ENCODE results near the gene GATAD1.
"Not testable (repeated sequence)": the region's sequence is repeated elsewhere in the genome, so short reads cannot be mapped to it uniquely, and the experiment has no call there.

GATAD1 gene

GRCh38 chr7:92436612-92437445, 10.5 kb upstream of the GATAD1 start:
- no peak for DNase-seq (ENCODE audit: low read depth)

GRCh38 chr7:92437956-92438491, 9.3 kb upstream of the GATAD1 start:
- no peak for DNase-seq (ENCODE audit: low read depth)

DNA sequence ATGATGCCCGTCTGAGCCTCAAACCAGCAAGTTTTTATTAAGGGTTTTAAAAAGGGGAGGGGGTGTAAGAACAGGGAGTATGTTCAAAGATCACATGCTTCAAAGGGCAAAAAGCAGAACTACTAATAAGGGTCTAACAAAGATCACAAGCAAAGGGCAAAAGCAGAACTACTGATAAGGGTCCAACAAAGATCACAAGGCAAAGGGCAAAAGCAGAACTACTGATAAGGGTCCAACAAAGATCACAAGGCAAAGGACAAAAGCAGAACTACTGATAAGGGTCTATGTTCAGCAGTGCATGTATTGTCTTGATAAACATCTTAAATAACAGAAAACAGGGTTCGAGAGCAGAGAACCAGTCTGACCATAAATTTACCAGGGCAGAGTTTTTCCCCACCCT, 4.6 kb upstream of the GATAD1 start:
- not testable (repeated sequence) for DNase-seq (ENCODE audit: low read depth)

- DNase-seq (ENCODE audit: low read depth), result no peak
These were observed 375 bp upstream of the GATAD1 start for GRCh38 chr7:92446869-92447344.

- DNase-seq (ENCODE audit: low read depth), result peak; percentile 35
These were observed 994 bp downstream of the GATAD1 start for GRCh38 chr7:92448205-92448747.

DNA sequence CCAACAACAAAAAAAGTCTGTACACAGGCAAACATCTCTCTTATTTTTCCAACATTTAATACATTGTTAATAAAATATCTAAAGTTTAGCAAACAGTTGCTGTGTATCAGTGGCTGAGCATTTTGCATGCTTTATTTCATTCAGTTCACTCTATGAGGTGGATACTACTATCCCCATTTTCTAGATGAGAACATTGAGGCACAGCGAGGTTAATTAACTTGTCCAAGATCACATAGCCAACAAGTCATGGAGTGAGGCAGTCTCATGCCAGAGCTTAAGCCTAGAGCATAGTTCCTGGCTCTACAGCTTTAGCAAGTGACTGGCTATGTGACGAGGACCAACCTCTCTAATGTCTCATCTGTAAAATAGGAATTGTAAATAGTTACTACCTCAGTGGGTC, 4.4 kb downstream of the GATAD1 start:
- no peak for DNase-seq (ENCODE audit: low read depth)

- no peak for DNase-seq (ENCODE audit: low read depth)
These were observed 9.0 kb downstream of the GATAD1 start for GRCh38 chr7:92456236-92456635.

- no peak for DNase-seq (ENCODE audit: low read depth)
These were observed 12.8 kb downstream of the GATAD1 start for GRCh38 chr7:92460109-92460508.

- DNase-seq (ENCODE audit: low read depth), result no peak
These were observed 13.2 kb downstream of the GATAD1 start for GRCh38 chr7:92460510-92460909.

GRCh38 chr7:92461027-92462003, 14.0 kb downstream of the GATAD1 start:
- peak; percentile 5 for DNase-seq (ENCODE audit: low read depth)

DNA sequence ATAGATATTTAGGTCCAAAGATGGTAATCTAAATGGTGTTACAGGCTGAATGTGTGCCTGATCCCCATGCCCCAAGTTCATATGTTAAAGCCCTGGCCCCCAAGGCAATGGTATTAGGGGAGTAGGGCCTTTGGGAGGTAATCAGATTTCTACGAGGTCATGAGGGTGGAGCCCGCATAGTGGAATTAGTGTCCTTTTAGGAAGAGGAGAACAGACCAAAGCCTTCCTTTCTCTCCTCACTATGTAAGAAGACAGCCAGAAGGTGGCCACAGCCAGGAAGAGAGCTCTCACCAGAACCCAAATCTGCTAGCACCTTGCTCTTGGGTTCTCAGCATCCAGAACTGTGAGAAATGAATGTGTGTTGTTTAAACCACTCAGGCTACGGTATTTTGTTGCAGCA, 15.3 kb downstream of the GATAD1 start:
- no peak for DNase-seq (ENCODE audit: low read depth)

GRCh38 chr7:92464515-92464914, 17.2 kb downstream of the GATAD1 start:
- DNase-seq (ENCODE audit: low read depth), result no peak

DNA sequence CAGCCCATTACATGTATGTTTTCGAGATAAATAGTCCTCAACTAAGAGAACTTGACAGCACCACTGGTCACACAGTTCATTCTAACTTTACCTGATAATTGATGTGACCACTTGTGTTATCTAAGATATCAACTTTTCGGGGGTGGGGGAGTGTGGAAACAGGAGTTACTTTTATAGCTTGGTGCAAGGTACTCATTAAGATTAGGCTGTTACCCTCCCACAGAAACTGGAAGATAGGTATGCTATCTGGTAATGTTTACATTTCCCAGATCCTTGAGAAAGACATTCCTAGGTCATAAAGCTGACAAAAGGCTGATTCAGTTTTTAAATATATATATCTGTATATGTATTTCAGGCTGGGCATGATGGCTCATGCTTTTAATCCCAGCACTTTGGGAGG, 19.4 kb downstream of the GATAD1 start:
- no peak for DNase-seq (ENCODE audit: low read depth)

DNA sequence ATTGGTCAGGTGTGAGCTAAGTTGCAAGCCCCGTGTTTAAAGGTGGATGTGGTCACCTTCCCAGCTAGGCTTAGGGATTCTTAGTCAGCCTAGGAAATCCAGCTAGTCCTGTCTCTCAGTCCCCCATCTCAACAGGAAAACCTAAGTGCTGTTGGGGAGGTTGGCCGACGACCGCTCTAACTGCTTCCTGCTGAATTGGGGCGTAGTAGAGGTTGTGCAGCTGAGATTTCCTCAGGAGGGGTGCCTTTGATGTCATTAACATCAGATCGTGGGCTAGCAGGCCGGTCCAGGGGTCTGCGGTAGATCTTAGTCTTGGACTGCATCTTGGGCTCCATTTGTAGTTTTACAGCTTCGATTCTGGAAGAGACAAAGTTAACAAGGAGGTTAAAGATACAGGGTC, 21.3 kb downstream of the GATAD1 start:
- not testable (repeated sequence) for DNase-seq (ENCODE audit: low read depth)

- not testable (repeated sequence) for DNase-seq (ENCODE audit: low read depth)
These were observed 26.7 kb downstream of the GATAD1 start for GRCh38 chr7:92473989-92474388.

DNA sequence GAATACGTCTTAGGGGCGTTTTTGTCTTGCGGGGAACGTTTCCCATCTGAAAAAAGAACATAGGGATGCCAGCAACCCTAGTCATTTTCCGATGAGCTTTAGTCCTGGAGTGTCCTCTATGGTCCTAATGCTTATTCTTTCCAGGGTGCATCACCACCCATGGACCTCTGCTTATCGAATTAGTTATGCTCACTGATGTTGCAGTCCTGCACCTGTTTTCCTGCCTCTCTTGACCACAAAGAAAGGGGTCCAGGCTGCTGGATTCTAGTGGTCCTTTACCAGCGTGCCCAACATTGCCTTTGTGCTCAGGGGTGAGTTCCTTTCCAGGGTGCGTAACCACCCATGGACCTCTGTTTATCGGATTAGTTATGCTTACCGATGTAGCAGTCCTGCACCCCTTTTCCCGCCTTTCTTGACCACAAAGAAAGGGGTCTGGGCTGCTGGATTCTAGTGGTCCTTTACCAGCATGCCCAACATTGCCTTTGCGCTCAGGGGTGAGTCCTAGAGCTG, 28.0 kb downstream of the GATAD1 start:
- not testable (repeated sequence) for DNase-seq (ENCODE audit: low read depth)

GRCh38 chr7:92475851-92476590, 28.7 kb downstream of the GATAD1 start:
- not testable (repeated sequence) for DNase-seq (ENCODE audit: low read depth)

DNA sequence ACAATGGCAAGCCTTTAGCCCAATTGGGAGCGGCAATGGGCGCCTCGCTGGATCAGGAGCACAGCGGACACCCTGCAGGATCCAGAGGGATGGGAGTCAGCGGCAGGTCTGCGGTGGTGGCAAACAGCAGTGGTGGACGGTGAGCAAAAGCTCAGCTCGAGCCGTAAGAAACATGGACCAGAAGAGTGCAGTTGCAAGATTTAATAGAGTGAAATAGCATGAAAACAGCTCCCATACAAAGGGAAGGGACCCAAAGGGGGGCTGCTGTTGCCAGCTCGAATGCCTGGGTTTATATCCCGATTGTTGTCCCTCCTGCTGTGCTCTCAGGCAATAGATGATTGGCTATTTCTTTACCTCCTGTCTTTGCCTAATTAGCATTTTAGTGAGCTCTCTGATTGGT, 30.4 kb downstream of the GATAD1 start, which contains the start of gene ERVW-1:
ERVW-1 (minus strand) TSS at position 266 of the 400 bp plus-strand sequence. CDS start 7,565 bp downstream, outside the sequence.
- DNase-seq (ENCODE audit: low read depth), result not testable (repeated sequence)

- no peak for DNase-seq (ENCODE audit: low read depth)
These were observed 30.8 kb downstream of the GATAD1 start for GRCh38 chr7:92478095-92478494.

DNA sequence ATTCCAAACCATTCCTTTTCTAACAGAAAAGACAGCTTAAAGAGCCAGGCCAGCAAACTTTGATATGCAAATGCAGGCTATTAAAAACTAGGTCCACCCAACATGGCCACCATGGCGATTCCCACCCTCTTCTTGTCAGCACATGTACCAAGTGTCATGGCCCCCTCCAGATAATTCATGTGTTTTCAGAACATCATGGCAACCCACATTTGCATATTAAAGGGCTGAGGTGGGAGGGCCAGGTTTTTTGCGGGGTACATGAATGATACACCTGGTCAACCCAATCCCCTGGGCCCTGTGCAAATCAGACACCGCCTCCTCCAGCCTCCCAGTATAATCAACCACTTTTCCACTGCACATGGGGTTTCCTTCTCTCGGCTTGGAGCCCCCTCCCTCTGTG, 31.4 kb downstream of the GATAD1 start:
- DNase-seq (ENCODE audit: low read depth), result no peak

DNA sequence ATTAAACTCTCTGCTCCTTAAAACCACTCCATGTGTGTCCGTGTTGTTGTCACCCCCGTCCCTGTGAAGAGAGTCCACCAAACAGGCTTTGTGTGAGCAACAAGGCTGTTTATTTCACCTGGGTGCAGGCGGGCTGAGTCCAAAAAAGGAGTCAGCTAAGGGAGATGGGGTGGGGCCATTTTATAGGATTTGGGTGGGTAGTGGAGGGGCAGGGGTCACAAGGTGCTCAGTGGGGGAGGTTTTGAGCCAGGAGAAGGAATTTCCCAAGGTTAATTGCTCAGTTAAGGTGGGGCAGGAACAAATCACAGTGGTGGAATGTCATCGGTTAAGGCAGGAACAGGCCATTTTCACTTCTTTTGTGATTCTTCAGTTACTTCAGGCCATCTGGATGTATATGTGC, 31.9 kb downstream of the GATAD1 start:
- not testable (repeated sequence) for DNase-seq (ENCODE audit: low read depth)
